NCI-H748 (cell line): ENCODE data around the gene P2RX5.
A peak's percentile ranks its signal among the peaks of the same experiment; 100 is the strongest.

ENCODE experiments used
- DNase-seq: peaks from one replicate; lab custom pipeline; 2025; ENCODE audit not compliant: unreplicated experiment; lab: John Stamatoyannopoulos, UW

Gene P2RX5

GRCh38 chr17:3657874-3658783 lies 37.8 kb downstream of the P2RX5 start:
- no peak for DNase-seq

- no peak for DNase-seq
Measured at GRCh38 chr17:3657588-3657869, 38.4 kb downstream of the P2RX5 start.

- no peak for DNase-seq
Measured at GRCh38 chr17:3656755-3657587, 39.0 kb downstream of the P2RX5 start.

GRCh38 chr17:3656353-3656752 lies 39.6 kb downstream of the P2RX5 start:
- DNase-seq: no peak

GRCh38 chr17:3655766-3656165 lies 40.2 kb downstream of the P2RX5 start:
- DNase-seq: no peak

GRCh38 chr17:3647769-3648555 lies 48.0 kb downstream of the P2RX5 start:
- DNase-seq: peak; percentile 59

- DNase-seq: no peak
Measured at GRCh38 chr17:3647251-3647650, 48.7 kb downstream of the P2RX5 start.

- DNase-seq: no peak
Measured at GRCh38 chr17:3645310-3645709, 50.6 kb downstream of the P2RX5 start.

GRCh38 chr17:3643889-3644349 lies 52.0 kb downstream of the P2RX5 start:
- no peak for DNase-seq

GRCh38 chr17:3641717-3642486 lies 54.1 kb downstream of the P2RX5 start:
- DNase-seq: no peak

GRCh38 chr17:3641014-3641413 lies 54.9 kb downstream of the P2RX5 start:
- no peak for DNase-seq

- no peak for DNase-seq
Measured at GRCh38 chr17:3639981-3640596, 55.9 kb downstream of the P2RX5 start.

- DNase-seq: peak; percentile 41
Measured at GRCh38 chr17:3636908-3637373, 59.0 kb downstream of the P2RX5 start.

GRCh38 chr17:3636154-3636907 lies 59.6 kb downstream of the P2RX5 start, which contains the start of the genes CTNS and SHPK:
Gene CTNS (plus strand): TSS chr17:3636760. CDS start chr17:3640207, 3,447 bp downstream.
Gene SHPK (minus strand): TSS chr17:3636250. CDS start chr17:3636219, 31 bp downstream.
- DNase-seq: peak; percentile 99

GRCh38 chr17:3635474-3636153 lies 60.3 kb downstream of the P2RX5 start:
- DNase-seq: peak; percentile 47

GRCh38 chr17:3632287-3632686 lies 63.7 kb downstream of the P2RX5 start:
- DNase-seq: no peak

- no peak for DNase-seq
Measured at GRCh38 chr17:3630781-3631180, 65.2 kb downstream of the P2RX5 start.

- DNase-seq: no peak
Measured at GRCh38 chr17:3627769-3628167, 68.2 kb downstream of the P2RX5 start.
